Bone marrow (tissue), 2 donors: ENCODE measurements around the gene ODF2L.
"Not testable (repeated sequence)": the region's sequence is repeated elsewhere in the genome, so short reads cannot be mapped to it uniquely, and the experiment has no call there.

ENCODE experiments used
- DNase-seq, 2 donors: peaks; one replicate each; lab custom pipeline; 2025; lab: John Stamatoyannopoulos, UW

The ODF2L gene

GRCh38 chr1:86387916-86388627 lies 8.1 kb downstream of the ODF2L start:
- DNase-seq: no peak

GRCh38 chr1:86382878-86383277 lies 13.2 kb downstream of the ODF2L start:
- DNase-seq: peak in 1 of 2 donors; percentile 40

DNA sequence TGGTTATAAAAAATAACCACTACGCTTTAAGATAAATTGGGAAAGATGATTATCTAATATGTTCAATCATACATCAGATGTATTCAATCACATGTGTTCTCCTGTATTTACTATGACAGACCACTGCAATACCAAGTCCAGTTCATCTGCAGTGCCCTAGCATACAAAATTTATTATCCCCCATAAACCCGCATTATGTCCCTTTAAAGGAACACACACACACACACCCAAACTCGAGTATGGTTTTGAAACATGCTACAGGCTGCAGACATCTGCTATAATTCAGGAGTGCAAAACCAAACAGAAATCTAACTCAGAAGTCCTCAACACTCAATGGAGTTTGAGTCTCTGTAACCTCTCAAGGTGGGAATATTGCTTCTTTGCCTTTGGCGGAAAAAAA lies 14.9 kb downstream of the ODF2L start:
- no peak for DNase-seq

GRCh38 chr1:86380257-86380861 lies 15.8 kb downstream of the ODF2L start:
- DNase-seq: peak in 1 of 2 donors; percentile 76

DNA sequence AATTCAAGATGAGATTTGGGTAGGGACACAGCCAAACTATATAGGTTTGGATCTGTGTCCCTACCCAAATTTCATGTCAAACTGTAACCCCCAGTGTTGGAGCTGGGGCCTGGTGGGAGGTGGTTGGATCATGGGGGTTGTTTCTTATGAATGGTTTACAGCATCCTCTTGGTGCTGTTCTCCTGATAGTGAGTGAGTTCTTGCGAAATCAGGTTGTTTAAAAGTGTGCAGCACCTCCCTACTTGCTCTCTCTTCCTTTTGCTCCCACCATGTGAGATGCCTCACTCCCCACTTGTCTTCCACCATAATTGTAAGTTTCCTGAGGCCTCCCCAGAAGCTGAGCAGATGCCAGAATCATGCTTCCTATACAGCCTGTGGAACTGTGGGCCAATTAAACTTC lies 17.3 kb downstream of the ODF2L start:
- DNase-seq: no peak

- no peak for DNase-seq
These were observed 18.8 kb downstream of the ODF2L start for GRCh38 chr1:86377341-86377740.

DNA sequence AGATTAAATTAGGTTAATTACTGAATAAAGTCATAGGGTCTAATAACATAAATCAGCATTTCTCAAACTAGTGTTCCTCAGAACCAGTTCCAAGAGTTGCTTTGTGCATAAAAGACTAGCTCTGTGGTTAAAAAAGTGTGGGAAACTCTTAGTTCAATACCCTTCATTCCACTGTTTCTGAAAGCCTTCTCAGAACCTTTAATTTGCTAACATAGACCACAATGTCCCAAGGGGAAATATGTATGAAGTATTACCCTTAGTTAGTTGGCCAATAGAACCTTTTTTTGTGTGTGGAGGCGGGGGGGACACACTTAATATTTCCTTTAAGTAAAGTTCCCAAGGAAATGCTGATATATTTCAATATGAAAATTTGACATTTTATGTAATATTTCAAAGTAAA lies 20.4 kb downstream of the ODF2L start:
- DNase-seq: no peak

- no peak for DNase-seq
These were observed 25.5 kb downstream of the ODF2L start for GRCh38 chr1:86370601-86371022.

DNA sequence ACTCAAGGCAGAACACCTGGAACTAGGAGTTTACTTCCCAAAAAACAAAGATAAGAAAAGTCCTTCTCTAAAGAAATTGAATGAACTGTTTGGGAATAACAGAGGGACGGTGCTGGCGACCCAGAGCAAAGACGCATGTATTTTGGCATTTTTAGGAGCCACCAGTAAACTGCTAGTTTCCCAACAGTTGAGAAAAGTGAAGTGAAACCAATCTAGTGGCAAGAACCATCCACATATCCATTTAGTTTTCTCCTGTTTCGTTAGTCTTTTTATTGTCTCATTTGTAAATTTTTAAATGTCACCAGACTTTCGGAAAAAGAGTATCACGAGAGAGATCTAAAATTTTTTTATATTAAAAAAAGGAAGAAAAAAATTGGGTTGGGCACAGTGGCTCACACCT lies 30.2 kb downstream of the ODF2L start:
- DNase-seq: no peak

GRCh38 chr1:86362807-86363206 lies 33.3 kb downstream of the ODF2L start:
- no peak for DNase-seq

- no peak for DNase-seq
These were observed 38.3 kb downstream of the ODF2L start for GRCh38 chr1:86357796-86358195.

DNA sequence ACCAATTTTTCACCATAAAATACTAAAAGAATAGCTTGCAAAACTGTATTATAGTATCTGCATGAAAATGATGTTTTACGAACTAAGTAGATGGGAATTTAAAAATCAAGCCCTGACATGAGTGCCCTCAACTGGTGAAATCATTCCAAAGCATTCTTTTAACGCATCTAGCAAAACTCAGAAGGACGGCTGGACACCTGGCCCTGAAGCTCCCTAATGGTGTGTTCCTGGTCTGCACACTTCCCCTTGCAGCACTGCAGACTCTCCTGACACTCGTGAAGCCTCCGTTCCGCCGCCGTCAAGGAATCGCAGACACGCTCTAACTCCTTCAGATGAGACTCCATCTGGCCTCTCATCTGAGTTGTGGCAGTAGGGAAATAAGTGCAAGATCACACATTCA lies 39.9 kb downstream of the ODF2L start:
- peak in 1 of 2 donors; percentile 53 for DNase-seq

DNA sequence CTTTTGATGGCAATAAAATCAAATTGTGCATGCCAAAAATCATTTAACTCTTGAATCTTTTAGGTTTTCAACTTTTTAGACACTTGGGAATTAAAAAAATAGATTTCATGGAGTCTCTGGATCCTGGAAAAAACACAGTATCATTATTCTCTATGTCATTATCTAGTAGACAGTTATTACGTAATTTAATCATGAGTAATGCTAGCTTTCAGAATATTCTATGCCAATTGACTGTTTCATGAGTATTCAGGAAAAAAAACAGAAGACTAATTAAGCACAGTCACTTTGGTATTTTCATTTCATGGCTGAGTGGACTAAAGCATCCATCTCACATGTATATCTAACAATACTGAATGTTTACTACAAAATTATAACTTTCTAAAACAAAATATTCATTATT lies 44.0 kb downstream of the ODF2L start:
- DNase-seq: no peak

- DNase-seq: not testable (repeated sequence)
These were observed 45.9 kb downstream of the ODF2L start for GRCh38 chr1:86350230-86350629.

DNA sequence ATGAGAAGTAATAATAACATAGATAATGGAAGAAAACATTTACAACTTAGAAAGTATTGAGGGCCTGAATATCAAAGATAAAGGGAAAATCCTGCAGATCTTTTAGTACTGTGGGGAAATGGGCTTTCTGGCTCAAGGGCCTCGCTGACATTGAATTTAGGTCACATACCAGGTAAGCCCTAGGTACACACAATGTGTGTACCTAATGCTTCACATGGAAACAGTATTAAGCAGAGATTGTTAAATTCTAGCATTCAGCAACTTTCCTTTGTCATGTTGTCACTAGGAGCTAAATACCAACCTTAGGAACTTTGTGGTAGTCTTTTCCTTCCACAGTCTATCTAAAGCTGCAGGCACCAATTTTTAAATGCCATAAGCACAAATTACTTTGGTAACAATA lies 49.7 kb downstream of the ODF2L start:
- no peak for DNase-seq

DNA sequence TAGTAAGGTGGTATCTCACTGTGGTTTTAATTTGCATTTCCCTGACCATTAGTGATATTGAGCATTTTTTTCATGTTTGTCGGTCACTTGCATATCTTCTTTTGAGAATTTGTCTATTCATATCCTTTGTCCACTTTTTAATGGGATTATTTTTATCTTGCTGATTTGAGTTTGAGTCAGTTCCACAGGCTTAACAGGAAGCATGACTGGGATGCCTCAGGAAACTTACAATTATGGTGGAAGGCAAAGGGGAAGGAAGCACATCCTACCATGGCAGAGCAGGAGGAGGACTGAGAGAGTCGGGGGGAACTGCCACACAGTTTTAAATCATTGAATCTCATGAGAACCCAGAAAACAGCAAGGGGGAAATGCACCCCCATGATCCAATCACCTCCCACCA lies 51.1 kb downstream of the ODF2L start:
- DNase-seq: no peak

DNA sequence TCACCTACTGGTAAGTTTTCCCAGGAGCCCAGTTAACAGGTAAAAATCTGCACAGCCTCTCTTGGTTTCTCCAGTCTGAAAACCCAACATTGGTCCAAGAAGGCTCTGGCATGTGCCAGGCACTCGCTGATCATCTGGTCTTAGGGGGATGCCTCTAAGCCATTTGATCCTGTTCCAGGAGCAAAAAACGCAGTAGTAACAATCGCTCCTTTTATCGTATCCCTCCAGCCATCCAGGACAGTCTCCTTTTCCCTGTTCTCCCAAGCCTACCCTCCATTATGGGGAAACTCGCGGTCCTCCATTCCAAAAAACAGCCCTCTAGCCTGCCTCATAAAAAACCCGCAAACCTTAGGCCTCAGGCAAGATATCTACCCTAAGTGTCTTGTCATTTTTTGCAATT lies 56.2 kb downstream of the ODF2L start:
- DNase-seq: no peak

GRCh38 chr1:86339014-86339812 lies 56.9 kb downstream of the ODF2L start:
- DNase-seq: peak in 1 of 2 donors; percentile 78

- no peak for DNase-seq
These were observed 60.2 kb downstream of the ODF2L start for GRCh38 chr1:86335916-86336315.

DNA sequence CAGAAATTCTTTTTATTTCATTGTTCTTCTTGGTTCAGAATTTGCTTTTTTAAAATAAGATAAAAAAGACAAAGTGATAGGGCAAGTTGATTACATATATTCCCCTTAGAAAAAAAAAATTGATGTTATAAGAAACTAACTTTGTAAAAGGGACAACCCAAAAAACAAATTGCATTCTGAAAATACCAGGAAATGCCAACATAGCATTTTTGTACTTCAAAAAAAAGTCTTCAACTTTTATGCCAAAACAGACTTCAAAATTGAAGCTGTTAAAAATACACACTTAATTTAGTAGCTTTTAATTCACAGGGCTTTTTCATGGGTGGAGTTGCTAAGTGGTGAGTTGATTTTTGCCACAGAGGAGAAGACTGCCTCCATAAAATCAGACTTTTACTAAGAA lies 70.9 kb downstream of the ODF2L start:
- DNase-seq: no peak

GRCh38 chr1:86324130-86324822 lies 71.8 kb downstream of the ODF2L start:
- no peak for DNase-seq

DNA sequence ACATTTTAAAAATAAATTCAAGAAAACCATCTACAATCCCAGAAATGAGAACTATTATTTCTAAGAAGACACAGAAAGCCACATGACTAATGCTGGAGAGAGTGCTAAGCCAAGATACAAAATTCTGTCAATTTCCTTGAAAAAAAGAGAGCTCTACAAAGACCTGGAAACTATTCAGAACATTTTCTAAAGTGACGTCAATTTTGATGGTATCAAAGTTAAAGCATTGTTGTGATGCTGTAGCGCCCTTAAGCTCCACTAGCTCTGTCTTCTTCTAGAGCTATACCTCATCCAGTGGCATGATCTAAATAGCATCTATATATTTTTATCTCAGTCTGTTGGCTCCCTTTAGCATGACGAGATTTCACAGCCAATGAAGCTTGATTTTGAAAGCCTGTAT lies 73.9 kb downstream of the ODF2L start:
- no peak for DNase-seq
